K562 (cell line): Measurements from ENCODE around the gene PTP4A2. TPM values are rescaled to one million over a fixed set of nuclear protein-coding genes. Genes with fewer than 3 reads are reported as not detected.

Source experiments
- HCFC1 ChIP-seq: IDR thresholded peaks from 2 replicates; pipeline ENCODE4 v1.6.1; 2012; ENCODE audit warnings: low read depth, low read length, improper control_type of control experiment
- ZNF175 ChIP-seq: fragments of 200-800 bp; sonication (Bioruptor generic); IDR thresholded peaks from 2 replicates; pipeline ENCODE4 v1.6.1; 2016; ENCODE audit warnings: low read depth, mild to moderate bottlenecking, missing genetic modification characterization, missing compliant biosample characterization
- polyA plus RNA-seq, 8 experiments: library from polyadenylated mRNA; depleted of rRNA in 4 of 8; stranded (reverse) in 5 of 8; unstranded in 3 of 8; fragments of >200 nt; fragmentation: Nextera tagmentation in 2 of 8; fragmentation: Illumina TruSeq in 1 of 8; extraction: Ambion mirVana in 2 of 8; extraction: Trizol in 1 of 8; gene quantifications; 2 replicates each; pipeline versions ENCODE4 v1.2.1 to v1.2.3, GENCODE V29; 2011 to 2014; ENCODE audit warnings: inconsistent platforms in 1 of 8, missing spikeins in 1 of 8
- total RNA-seq, 7 experiments: library from RNA; depleted of rRNA in 6 of 7; stranded (reverse); fragments of >200 nt in 6 of 7; fragmentation: Illumina TruSeq in 2 of 7; extraction: Trizol in 2 of 7; gene quantifications; 2 replicates each; pipeline versions ENCODE4 v1.2.1 to v1.2.3, GENCODE V29; 2011 to 2021; ENCODE audit warnings: low replicate concordance in 1 of 7
- TF ChIP-seq, protein P1 (sequence below): fragments of 450-650 bp; IDR thresholded peaks from 2 replicates; pipeline ENCODE4 v1.6.1; 2016; ENCODE audit warnings: mild to moderate bottlenecking, moderate library complexity
- TF ChIP-seq, protein P2 (sequence below): fragments of 250-450 bp; sonication (Bioruptor Pico); IDR thresholded peaks from 2 replicates; pipeline ENCODE4 v1.4.0; 2020; ENCODE audit warnings: borderline replicate concordance

Gene PTP4A2
- total and polyA plus RNA-seq, 9 of the 15 experiments (the other 6 are each of a cell fraction or from before 2014, with no cell fraction given) = 197 to 870 (median 480) TPM

DNA sequence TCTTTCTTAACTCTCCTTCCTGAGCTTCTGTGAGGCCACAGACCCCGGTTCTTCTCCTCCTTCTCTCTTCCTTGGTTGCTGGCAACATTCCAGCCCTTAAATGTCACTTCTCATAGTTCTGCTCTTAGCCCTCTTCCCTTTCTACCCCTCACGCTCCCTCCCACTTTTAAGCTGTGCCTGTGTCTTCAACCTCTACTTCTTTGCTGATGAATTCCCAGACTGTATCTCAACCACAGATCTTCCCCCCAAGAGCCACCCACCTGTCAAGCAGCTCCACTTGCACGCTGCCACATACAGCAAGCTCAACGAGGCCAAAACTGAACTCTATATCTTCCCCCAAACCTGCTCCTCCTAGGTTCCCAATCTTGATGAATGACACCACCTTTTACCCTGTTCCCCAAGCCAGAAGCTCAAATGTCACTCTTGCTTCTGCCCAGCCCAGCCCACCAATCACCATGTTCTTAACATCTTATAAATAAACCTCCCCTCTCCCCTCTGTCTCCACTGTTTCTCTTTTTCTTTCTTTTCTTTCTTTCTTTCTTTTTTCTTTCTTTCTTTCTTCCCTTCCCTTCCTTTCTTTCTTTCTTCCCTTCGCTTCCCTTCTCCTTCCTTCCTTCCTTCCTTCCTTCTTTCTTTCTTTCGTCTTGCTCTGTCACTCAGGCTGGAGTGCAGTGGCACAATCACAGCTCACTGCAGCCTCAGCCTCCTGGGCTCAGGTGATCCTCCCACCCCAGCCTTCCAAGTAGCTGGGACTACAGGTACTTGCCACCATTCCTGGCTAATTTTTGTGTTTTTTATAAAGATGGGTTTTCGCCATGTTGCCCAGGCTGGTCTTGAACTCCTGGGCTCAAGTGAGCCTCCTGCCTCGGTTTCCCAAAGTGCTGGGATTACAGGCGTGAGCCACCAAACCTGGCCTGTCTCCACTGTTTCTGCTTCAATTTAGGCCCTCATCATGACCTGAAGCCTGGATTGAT, 19.8 kb upstream of the PTP4A2 start (continued):
- TF ChIP-seq, protein P1, sequence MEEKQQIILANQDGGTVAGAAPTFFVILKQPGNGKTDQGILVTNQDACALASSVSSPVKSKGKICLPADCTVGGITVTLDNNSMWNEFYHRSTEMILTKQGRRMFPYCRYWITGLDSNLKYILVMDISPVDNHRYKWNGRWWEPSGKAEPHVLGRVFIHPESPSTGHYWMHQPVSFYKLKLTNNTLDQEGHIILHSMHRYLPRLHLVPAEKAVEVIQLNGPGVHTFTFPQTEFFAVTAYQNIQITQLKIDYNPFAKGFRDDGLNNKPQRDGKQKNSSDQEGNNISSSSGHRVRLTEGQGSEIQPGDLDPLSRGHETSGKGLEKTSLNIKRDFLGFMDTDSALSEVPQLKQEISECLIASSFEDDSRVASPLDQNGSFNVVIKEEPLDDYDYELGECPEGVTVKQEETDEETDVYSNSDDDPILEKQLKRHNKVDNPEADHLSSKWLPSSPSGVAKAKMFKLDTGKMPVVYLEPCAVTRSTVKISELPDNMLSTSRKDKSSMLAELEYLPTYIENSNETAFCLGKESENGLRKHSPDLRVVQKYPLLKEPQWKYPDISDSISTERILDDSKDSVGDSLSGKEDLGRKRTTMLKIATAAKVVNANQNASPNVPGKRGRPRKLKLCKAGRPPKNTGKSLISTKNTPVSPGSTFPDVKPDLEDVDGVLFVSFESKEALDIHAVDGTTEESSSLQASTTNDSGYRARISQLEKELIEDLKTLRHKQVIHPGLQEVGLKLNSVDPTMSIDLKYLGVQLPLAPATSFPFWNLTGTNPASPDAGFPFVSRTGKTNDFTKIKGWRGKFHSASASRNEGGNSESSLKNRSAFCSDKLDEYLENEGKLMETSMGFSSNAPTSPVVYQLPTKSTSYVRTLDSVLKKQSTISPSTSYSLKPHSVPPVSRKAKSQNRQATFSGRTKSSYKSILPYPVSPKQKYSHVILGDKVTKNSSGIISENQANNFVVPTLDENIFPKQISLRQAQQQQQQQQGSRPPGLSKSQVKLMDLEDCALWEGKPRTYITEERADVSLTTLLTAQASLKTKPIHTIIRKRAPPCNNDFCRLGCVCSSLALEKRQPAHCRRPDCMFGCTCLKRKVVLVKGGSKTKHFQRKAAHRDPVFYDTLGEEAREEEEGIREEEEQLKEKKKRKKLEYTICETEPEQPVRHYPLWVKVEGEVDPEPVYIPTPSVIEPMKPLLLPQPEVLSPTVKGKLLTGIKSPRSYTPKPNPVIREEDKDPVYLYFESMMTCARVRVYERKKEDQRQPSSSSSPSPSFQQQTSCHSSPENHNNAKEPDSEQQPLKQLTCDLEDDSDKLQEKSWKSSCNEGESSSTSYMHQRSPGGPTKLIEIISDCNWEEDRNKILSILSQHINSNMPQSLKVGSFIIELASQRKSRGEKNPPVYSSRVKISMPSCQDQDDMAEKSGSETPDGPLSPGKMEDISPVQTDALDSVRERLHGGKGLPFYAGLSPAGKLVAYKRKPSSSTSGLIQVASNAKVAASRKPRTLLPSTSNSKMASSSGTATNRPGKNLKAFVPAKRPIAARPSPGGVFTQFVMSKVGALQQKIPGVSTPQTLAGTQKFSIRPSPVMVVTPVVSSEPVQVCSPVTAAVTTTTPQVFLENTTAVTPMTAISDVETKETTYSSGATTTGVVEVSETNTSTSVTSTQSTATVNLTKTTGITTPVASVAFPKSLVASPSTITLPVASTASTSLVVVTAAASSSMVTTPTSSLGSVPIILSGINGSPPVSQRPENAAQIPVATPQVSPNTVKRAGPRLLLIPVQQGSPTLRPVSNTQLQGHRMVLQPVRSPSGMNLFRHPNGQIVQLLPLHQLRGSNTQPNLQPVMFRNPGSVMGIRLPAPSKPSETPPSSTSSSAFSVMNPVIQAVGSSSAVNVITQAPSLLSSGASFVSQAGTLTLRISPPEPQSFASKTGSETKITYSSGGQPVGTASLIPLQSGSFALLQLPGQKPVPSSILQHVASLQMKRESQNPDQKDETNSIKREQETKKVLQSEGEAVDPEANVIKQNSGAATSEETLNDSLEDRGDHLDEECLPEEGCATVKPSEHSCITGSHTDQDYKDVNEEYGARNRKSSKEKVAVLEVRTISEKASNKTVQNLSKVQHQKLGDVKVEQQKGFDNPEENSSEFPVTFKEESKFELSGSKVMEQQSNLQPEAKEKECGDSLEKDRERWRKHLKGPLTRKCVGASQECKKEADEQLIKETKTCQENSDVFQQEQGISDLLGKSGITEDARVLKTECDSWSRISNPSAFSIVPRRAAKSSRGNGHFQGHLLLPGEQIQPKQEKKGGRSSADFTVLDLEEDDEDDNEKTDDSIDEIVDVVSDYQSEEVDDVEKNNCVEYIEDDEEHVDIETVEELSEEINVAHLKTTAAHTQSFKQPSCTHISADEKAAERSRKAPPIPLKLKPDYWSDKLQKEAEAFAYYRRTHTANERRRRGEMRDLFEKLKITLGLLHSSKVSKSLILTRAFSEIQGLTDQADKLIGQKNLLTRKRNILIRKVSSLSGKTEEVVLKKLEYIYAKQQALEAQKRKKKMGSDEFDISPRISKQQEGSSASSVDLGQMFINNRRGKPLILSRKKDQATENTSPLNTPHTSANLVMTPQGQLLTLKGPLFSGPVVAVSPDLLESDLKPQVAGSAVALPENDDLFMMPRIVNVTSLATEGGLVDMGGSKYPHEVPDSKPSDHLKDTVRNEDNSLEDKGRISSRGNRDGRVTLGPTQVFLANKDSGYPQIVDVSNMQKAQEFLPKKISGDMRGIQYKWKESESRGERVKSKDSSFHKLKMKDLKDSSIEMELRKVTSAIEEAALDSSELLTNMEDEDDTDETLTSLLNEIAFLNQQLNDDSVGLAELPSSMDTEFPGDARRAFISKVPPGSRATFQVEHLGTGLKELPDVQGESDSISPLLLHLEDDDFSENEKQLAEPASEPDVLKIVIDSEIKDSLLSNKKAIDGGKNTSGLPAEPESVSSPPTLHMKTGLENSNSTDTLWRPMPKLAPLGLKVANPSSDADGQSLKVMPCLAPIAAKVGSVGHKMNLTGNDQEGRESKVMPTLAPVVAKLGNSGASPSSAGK = peak; percentile 99
- TF ChIP-seq ZNF175 (CRISPR knock-in tag) = no peak
- TF ChIP-seq, protein P2, sequence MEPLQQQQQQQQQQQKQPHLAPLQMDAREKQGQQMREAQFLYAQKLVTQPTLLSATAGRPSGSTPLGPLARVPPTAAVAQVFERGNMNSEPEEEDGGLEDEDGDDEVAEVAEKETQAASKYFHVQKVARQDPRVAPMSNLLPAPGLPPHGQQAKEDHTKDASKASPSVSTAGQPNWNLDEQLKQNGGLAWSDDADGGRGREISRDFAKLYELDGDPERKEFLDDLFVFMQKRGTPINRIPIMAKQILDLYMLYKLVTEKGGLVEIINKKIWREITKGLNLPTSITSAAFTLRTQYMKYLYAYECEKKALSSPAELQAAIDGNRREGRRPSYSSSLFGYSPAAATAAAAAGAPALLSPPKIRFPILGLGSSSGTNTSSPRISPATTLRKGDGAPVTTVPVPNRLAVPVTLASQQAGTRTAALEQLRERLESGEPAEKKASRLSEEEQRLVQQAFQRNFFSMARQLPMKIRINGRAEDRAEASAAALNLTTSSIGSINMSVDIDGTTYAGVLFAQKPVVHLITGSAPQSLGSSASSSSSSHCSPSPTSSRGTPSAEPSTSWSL (CRISPR knock-in tag) = no peak
- no peak for TF ChIP-seq HCFC1
